Vagina (tissue), 2 donors: ENCODE results near the gene ZFYVE21. TPM values are rescaled to one million over a fixed set of nuclear protein-coding genes. Genes with fewer than 3 reads are reported as not detected.

Experiments
- DNase-seq, 2 donors: peaks; one replicate each; pipeline ENCODE4 v3.0.0-alpha.2; 2017; ENCODE audit errors: extremely low spot score in 2 of 2
- H3K27ac ChIP-seq: fragments of 200-600 bp; sonication (generic); one replicate; pipeline ENCODE4 v1.5.1; 2019
- H3K27me3 ChIP-seq: fragments of 200-600 bp; sonication (generic); one replicate; pipeline ENCODE4 v1.5.1; 2019
- H3K36me3 ChIP-seq, 2 donors: fragments of 200-600 bp; sonication (generic); one replicate each; pipeline ENCODE4 v1.5.1; 2017 to 2019
- H3K4me1 ChIP-seq: fragments of 200-600 bp; sonication (generic); one replicate; pipeline ENCODE4 v1.5.1; 2019
- H3K4me3 ChIP-seq, 2 donors: fragments of 200-600 bp; sonication (generic); 1 replicate in 1 of 2; 2 replicates in 1 of 2; pipeline ENCODE4 v1.5.1; 2016 to 2019
- H3K9me3 ChIP-seq: fragments of 200-600 bp; sonication (generic); one replicate; pipeline ENCODE4 v1.5.1; 2019
- CTCF ChIP-seq, 3 experiments: fragments of 450-650 bp in 2 of 3; fragments of 200-600 bp in 1 of 3; sonication (generic) in 1 of 3; IDR thresholded peaks; one replicate each; pipeline ENCODE4 v1.5.1; 2017 to 2019; ENCODE audit warnings: antibody characterized with exemption in 3 of 3, mild to moderate bottlenecking in 2 of 3, moderate library complexity in 2 of 3
- POLR2A ChIP-seq, 2 donors: fragments of 450-650 bp; IDR thresholded peaks; one replicate each; pipeline ENCODE4 v1.6.1; 2017; ENCODE audit warnings: antibody characterized with exemption in 2 of 2, mild to moderate bottlenecking in 2 of 2, moderate library complexity in 2 of 2
- POLR2AphosphoS5 ChIP-seq, 2 donors: sonication (generic); formaldehyde crosslinking; IDR thresholded peaks; one replicate each; pipeline ENCODE4 v1.9.0; 2017; ENCODE audit warnings: antibody characterized with exemption in 2 of 2, mild to moderate bottlenecking in 2 of 2, low read depth in 1 of 2; ENCODE audit not compliant: insufficient read depth in 1 of 2
- intact Hi-C: fragments of 100-400 bp; cut with DNase I; formaldehyde crosslinking; loops from one replicate; pipeline ENCODE4 v1.15.1; 2023
- total RNA-seq: library from RNA; depleted of rRNA; stranded (reverse); fragments of >200 nt; gene quantifications from one replicate; pipeline ENCODE4 v1.2.3, GENCODE V29; 2016

Gene ZFYVE21
- total RNA-seq, 1 donor from 2014 or later: 172 TPM

GRCh38 chr14:103698380-103699260 lies 17.0 kb upstream of the ZFYVE21 start:
- Histone ChIP-seq H3K4me1 (peaks cover 50% of the 10 kb centered on the region), H3K9me3 (no peaks in the 10 kb centered on the region), H3K27me3 (no peaks in the 10 kb centered on the region), H3K27ac (peak overlapping the region; percentile 62), H3K4me3 (no peak overlapping the region), H3K36me3 (peaks cover 7 to 60% of the 10 kb centered on the region in 2 donors)
- intact Hi-C loops: no loop called here
- DNase-seq: peak in 1 of 2 donors; percentile 96
- TF ChIP-seq CTCF (IDR thresholded peaks at IDR 0.05) (no peak), POLR2AphosphoS5 (IDR thresholded peaks at IDR 0.05; ENCODE audit: insufficient read depth in 1 of 2, low read depth in 1 of 2) (peak in 1 of 2 donors; percentile 22)

GRCh38 chr14:103699261-103699661 lies 16.3 kb upstream of the ZFYVE21 start:
- DNase-seq: no peak
- intact Hi-C loops: no loop called here
- no peak for TF ChIP-seq CTCF (IDR thresholded peaks at IDR 0.05)
- TF ChIP-seq POLR2AphosphoS5 (IDR thresholded peaks at IDR 0.05; ENCODE audit: insufficient read depth in 1 of 2, low read depth in 1 of 2): no peak
- no peak for TF ChIP-seq POLR2A (IDR thresholded peaks at IDR 0.05)
- H3K27me3 ChIP-seq: no peaks in the 10 kb centered on the region
- peaks cover 6 to 58% of the 10 kb centered on the region in 2 donors for H3K36me3 ChIP-seq
- no peak overlapping the region for H3K27ac ChIP-seq
- H3K9me3 ChIP-seq: no peaks in the 10 kb centered on the region
- H3K4me1 ChIP-seq: peaks cover 43% of the 10 kb centered on the region
- no peak overlapping the region for H3K4me3 ChIP-seq

- H3K36me3 ChIP-seq: peaks cover 0 to 53% of the 10 kb centered on the region in 2 donors
These were observed 15.5 kb upstream of the ZFYVE21 start for GRCh38 chr14:103699901-103700752.

DNA sequence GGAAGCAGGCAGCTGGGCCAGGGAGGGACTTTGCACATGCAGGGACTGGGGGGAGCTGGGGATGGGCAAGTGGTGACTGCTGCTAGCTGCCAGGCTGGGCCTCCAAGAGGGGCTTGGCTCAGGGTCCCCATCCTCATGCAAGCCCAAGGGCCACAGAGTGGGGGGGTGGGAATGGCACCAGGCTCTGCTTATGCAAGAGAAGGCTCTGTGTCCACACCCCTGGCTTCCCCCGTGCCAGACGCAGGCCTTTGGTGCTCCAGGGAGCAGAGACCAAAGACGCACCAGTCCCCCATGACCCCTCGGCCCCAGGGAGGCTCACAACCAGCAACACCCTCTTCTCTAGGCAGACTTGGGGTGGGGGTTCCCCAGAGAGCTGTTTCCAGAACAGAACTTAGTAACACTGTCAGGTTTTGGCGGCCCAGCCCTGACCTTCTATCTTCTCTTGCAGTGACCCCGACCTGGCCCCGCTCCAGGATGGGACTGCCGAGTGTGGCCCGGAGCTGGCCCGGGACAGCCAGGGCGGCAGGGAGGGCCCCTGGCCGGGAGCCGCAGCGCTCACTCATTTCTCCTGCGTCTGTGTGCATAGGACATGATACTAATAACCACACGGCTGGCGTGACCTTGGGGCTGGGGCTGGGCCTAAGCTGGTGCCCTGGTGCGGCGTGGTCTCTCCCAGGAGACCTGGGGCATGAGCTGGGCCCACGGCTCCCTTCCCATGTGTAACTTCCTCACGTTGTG lies 14.7 kb upstream of the ZFYVE21 start:
- H3K9me3 ChIP-seq: no peaks in the 10 kb centered on the region
- peaks cover 36% of the 10 kb centered on the region for H3K4me1 ChIP-seq
- TF ChIP-seq POLR2AphosphoS5 (IDR thresholded peaks at IDR 0.05; ENCODE audit: insufficient read depth in 1 of 2, low read depth in 1 of 2) (no peak), POLR2A (IDR thresholded peaks at IDR 0.05) (no peak), CTCF (IDR thresholded peaks at IDR 0.05) (no peak)
- no peak for DNase-seq
- no peaks in the 10 kb centered on the region for H3K27me3 ChIP-seq
- no peak overlapping the region for H3K4me3 ChIP-seq
- no peak overlapping the region for H3K27ac ChIP-seq
- peaks cover 0 to 53% of the 10 kb centered on the region in 2 donors for H3K36me3 ChIP-seq
- intact Hi-C loops: no loop called here

More at GRCh38 chr14:103699901-103700752, 15.5 kb upstream of the ZFYVE21 start:
- DNase-seq: peak in 1 of 2 donors; percentile 94
- H3K9me3 ChIP-seq: no peaks in the 10 kb centered on the region
- peaks cover 43% of the 10 kb centered on the region for H3K4me1 ChIP-seq
- no peak for TF ChIP-seq POLR2A (IDR thresholded peaks at IDR 0.05)
- no peak for TF ChIP-seq CTCF (IDR thresholded peaks at IDR 0.05)
- peak in 1 of 2 donors; percentile 10 for TF ChIP-seq POLR2AphosphoS5 (IDR thresholded peaks at IDR 0.05; ENCODE audit: insufficient read depth in 1 of 2, low read depth in 1 of 2)
- intact Hi-C loops: no loop called here
- H3K27ac ChIP-seq: no peak overlapping the region
- H3K4me3 ChIP-seq: no peak overlapping the region
- no peaks in the 10 kb centered on the region for H3K27me3 ChIP-seq
